ENCODE results near the gene FABP6. TPM values are rescaled to one million over a fixed set of nuclear protein-coding genes. Genes with fewer than 3 reads are reported as not detected.

FABP6 gene
- total and polyA plus RNA-seq, 5 donors, result 0.68 TPM; not detected in 4

DNA sequence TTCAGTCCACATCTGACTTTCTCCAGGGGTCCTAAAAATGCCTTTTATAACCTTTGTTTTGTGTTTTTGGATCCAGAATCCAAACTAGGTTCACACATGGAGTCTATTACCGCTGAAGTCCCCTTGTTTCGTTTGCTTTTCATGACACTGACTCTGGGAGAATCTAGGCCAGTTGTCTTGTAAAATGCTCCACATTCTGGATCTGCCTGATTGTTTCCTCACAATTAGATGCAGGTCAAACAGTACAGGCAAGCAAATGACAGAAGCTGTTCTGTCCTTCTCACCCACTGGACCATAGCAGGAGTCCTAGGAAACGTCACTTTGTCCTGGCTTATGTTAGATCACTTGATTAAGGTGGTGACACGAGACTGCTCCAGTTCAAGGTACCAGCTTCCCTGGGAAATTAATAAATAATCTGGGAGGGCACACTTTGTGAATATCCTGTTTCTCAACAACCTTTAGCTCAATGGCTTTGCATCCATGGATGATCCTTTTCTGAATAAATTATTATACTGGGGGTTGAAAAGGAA is 34.1 kb downstream of the FABP6 start:
- Histone ChIP-seq H3K27ac (ENCODE audit: low read length) (no peak overlapping the region), H3K27me3 (ENCODE audit: control insufficient read depth, insufficient read depth) (no peaks in the 10 kb centered on the region), H3K4me1 (ENCODE audit: control insufficient read depth, insufficient read depth, low read length) (peaks cover 12% of the 10 kb centered on the region), H3K9me3 (ENCODE audit: control insufficient read depth, low read length) (no peaks in the 10 kb centered on the region), H3K4me3 (ENCODE audit: low read length) (no peak overlapping the region)
- WGBS, result 71% methylated on average over 4 of the region's 4 CpGs
- DNase-seq (no peak), ATAC-seq (no peak)
- intact Hi-C loops (cut with DNase I), result no loop called here

DNA sequence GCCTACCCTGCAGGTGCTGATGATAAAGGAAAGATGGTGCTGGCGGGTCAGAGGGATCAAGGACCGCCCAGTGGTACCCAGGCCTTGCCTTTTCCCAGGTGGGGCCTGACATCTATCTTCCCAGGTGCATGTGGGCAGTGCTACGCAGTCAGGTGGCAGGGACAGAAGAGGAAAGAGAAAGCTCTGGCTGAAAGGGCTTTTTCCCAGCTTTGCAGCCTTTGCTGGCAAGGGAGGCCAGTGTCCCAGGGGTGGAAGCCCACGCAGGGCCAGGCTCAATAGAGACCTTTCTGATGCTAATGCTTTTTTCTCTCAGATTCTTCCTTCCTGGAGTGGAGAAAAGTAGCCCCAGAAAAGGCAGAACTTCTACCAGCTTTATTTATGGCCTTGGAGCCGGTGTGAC is 36.7 kb downstream of the FABP6 start:
- DNase-seq, result no peak
- H3K4me3 ChIP-seq (ENCODE audit: low read length), result no peak overlapping the region
- intact Hi-C loops (cut with DNase I), result no loop called here
- H3K4me1 ChIP-seq (ENCODE audit: control insufficient read depth, insufficient read depth, low read length), result peaks cover 20% of the 10 kb centered on the region
- 94% methylated on average over 5 of the region's 5 CpGs for WGBS
- H3K27me3 ChIP-seq (ENCODE audit: control insufficient read depth, insufficient read depth), result no peaks in the 10 kb centered on the region
- H3K27ac ChIP-seq (ENCODE audit: low read length), result no peak overlapping the region
- H3K9me3 ChIP-seq (ENCODE audit: control insufficient read depth, low read length), result no peaks in the 10 kb centered on the region
- ATAC-seq, result no peak

DNA sequence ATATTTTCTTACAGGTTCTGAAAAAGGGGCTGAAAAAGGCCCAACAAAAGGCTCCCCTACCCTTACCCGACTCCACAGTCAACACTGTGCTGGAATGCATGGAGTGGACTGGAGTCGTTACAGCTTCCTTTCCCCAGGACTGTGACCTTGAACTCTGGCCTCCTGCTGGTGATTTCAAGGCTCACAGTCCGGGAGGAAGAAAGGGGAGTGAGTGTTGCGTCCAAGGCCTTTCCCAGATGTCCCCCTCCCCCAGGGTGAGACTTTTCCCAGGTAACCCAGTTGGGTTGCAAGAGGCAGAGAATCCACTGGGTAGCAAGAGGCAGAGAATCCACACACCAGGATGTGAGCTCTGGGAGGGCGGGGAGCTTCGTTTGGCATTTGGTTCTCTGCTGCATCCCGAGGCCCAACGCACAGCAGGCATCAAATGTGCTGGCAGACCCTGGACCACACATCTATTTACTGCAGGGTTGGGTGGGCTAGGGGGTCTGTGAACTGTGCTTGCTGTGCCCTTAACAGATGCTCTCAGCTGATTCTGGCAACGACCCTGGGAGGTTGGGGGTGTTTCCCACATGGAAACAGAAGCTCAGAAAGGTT is 37.5 kb downstream of the FABP6 start:
- ATAC-seq (no peak), DNase-seq (no peak)
- WGBS, result 79% methylated on average over 9 of the region's 9 CpGs
- no peaks in the 10 kb centered on the region for H3K9me3 ChIP-seq (ENCODE audit: control insufficient read depth, low read length)
- H3K4me1 ChIP-seq (ENCODE audit: control insufficient read depth, insufficient read depth, low read length), result peaks cover 21% of the 10 kb centered on the region
- H3K27me3 ChIP-seq (ENCODE audit: control insufficient read depth, insufficient read depth), result no peaks in the 10 kb centered on the region
- intact Hi-C loops (cut with DNase I), result no loop called here
- H3K4me3 ChIP-seq (ENCODE audit: low read length), result no peak overlapping the region
- H3K27ac ChIP-seq (ENCODE audit: low read length), result no peak overlapping the region

- ATAC-seq, result no peak
- Histone ChIP-seq H3K4me1 (ENCODE audit: control insufficient read depth, insufficient read depth, low read length) (peaks cover 15% of the 10 kb centered on the region), H3K4me3 (ENCODE audit: low read length) (no peak overlapping the region), H3K27me3 (ENCODE audit: control insufficient read depth, insufficient read depth) (no peaks in the 10 kb centered on the region), H3K9me3 (ENCODE audit: control insufficient read depth, low read length) (no peaks in the 10 kb centered on the region), H3K27ac (ENCODE audit: low read length) (no peak overlapping the region)
- intact Hi-C loops (cut with DNase I), result no loop called here
- WGBS, result 93% methylated on average over 5 of the region's 5 CpGs
- DNase-seq, result no peak
Measured at GRCh38 chr5:160268121-160268520, 38.8 kb downstream of the FABP6 start.

GRCh38 chr5:160269017-160269416 is 39.7 kb downstream of the FABP6 start:
- no peak overlapping the region for H3K4me3 ChIP-seq (ENCODE audit: low read length)
- no peaks in the 10 kb centered on the region for H3K27me3 ChIP-seq (ENCODE audit: control insufficient read depth, insufficient read depth)
- peaks cover 15% of the 10 kb centered on the region for H3K4me1 ChIP-seq (ENCODE audit: control insufficient read depth, insufficient read depth, low read length)
- DNase-seq (peak; percentile 92 to 95 (median 94)), ATAC-seq (peak; percentile 95 to 96)
- intact Hi-C loops (cut with DNase I), result no loop called here
- peak overlapping the region; percentile 77 for H3K27ac ChIP-seq (ENCODE audit: low read length)
- no peaks in the 10 kb centered on the region for H3K9me3 ChIP-seq (ENCODE audit: control insufficient read depth, low read length)
- 11% methylated on average over 10 of the region's 10 CpGs for WGBS

- Histone ChIP-seq H3K9me3 (ENCODE audit: control insufficient read depth, low read length) (no peaks in the 10 kb centered on the region), H3K27ac (ENCODE audit: low read length) (peak overlapping the region; percentile 12), H3K4me1 (ENCODE audit: control insufficient read depth, insufficient read depth, low read length) (peaks cover 15% of the 10 kb centered on the region), H3K4me3 (ENCODE audit: low read length) (no peak overlapping the region), H3K27me3 (ENCODE audit: control insufficient read depth, insufficient read depth) (no peaks in the 10 kb centered on the region)
- ATAC-seq (no peak), DNase-seq (no peak)
- intact Hi-C loops (cut with DNase I), result no loop called here
- 53% methylated on average over 4 of the region's 4 CpGs for WGBS
Measured at GRCh38 chr5:160270704-160271103, 41.4 kb downstream of the FABP6 start.

DNA sequence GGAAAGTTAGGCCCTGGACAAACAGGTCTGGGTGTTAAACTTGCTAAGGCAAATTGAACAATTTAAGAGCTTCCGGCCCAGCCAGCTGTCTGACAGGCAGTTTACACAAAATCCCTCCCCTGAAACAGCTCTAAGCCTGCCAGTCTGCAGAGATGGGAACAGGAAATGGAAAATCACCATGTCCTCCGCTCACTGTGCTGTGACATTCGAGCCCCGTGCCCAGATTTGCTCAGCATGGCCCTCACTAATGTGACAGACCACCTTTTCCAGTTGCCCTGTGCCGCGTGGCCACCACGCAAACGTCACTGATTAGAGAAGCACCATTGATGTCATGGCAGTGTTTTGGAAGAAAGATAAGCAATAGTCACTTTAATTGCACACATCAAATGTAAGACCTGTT is 42.1 kb downstream of the FABP6 start:
- Histone ChIP-seq H3K27me3 (ENCODE audit: control insufficient read depth, insufficient read depth) (no peaks in the 10 kb centered on the region), H3K9me3 (ENCODE audit: control insufficient read depth, low read length) (no peaks in the 10 kb centered on the region), H3K27ac (ENCODE audit: low read length) (peak overlapping the region; percentile 22), H3K4me1 (ENCODE audit: control insufficient read depth, insufficient read depth, low read length) (peaks cover 15% of the 10 kb centered on the region), H3K4me3 (ENCODE audit: low read length) (no peak overlapping the region)
- peak in 1 of 3 donors; percentile 33 for DNase-seq
- intact Hi-C loops (cut with DNase I), result no loop called here
- WGBS, result 24% methylated on average over 8 of the region's 8 CpGs
- peak; percentile 16 to 52 for ATAC-seq

DNA sequence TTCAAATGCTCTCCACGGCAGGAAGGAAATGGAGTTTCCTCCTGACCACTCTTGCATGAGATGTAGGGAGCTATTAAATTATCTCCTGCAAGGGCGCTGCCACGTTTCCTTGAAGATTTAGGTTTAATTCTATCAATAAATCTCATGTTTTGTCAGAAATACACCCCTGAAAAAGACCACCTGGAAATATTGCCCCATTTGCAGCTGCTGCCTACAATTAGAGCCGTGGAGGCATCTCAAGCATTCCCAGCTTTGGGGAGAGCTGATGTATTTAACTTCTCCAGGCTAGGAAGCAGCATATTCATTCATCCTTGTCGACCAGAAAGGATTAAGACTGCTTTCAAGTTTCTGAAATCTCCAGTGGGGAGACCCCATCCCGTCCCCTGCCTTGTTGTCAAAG is 42.5 kb downstream of the FABP6 start:
- DNase-seq, result no peak
- Histone ChIP-seq H3K27me3 (ENCODE audit: control insufficient read depth, insufficient read depth) (no peaks in the 10 kb centered on the region), H3K4me3 (ENCODE audit: low read length) (no peak overlapping the region), H3K4me1 (ENCODE audit: control insufficient read depth, insufficient read depth, low read length) (peaks cover 15% of the 10 kb centered on the region), H3K27ac (ENCODE audit: low read length) (no peak overlapping the region), H3K9me3 (ENCODE audit: control insufficient read depth, low read length) (no peaks in the 10 kb centered on the region)
- 53% methylated on average over 6 of the region's 6 CpGs for WGBS
- no peak for ATAC-seq
- intact Hi-C loops (cut with DNase I), result no loop called here

GRCh38 chr5:160272264-160272663 is 43.0 kb downstream of the FABP6 start:
- no peaks in the 10 kb centered on the region for H3K27me3 ChIP-seq (ENCODE audit: control insufficient read depth, insufficient read depth)
- no peak overlapping the region for H3K4me3 ChIP-seq (ENCODE audit: low read length)
- H3K4me1 ChIP-seq (ENCODE audit: control insufficient read depth, insufficient read depth, low read length), result peaks cover 15% of the 10 kb centered on the region
- no peak overlapping the region for H3K27ac ChIP-seq (ENCODE audit: low read length)
- H3K9me3 ChIP-seq (ENCODE audit: control insufficient read depth, low read length), result no peaks in the 10 kb centered on the region
- intact Hi-C loops (cut with DNase I), result no loop called here
- no peak for ATAC-seq
- no peak for DNase-seq
- WGBS, result 73% methylated on average over 3 of the region's 3 CpGs

- intact Hi-C loops (cut with DNase I), result no loop called here
- no peak for ATAC-seq
Measured at GRCh38 chr5:160272889-160273288, 43.6 kb downstream of the FABP6 start.

GRCh38 chr5:160274483-160274931 is 45.2 kb downstream of the FABP6 start:
- 70% methylated on average over 5 of the region's 5 CpGs for WGBS
- Histone ChIP-seq H3K9me3 (ENCODE audit: control insufficient read depth, low read length) (no peaks in the 10 kb centered on the region), H3K27ac (ENCODE audit: low read length) (no peak overlapping the region), H3K4me1 (ENCODE audit: control insufficient read depth, insufficient read depth, low read length) (peaks cover 6% of the 10 kb centered on the region), H3K4me3 (ENCODE audit: low read length) (no peak overlapping the region), H3K27me3 (ENCODE audit: control insufficient read depth, insufficient read depth) (no peaks in the 10 kb centered on the region)
- intact Hi-C loops (cut with DNase I), result no loop called here
- ATAC-seq, result no peak
- DNase-seq, result no peak

More at GRCh38 chr5:160272889-160273288, 43.6 kb downstream of the FABP6 start:
- H3K4me3 ChIP-seq (ENCODE audit: low read length), result no peak overlapping the region
- no peaks in the 10 kb centered on the region for H3K9me3 ChIP-seq (ENCODE audit: control insufficient read depth, low read length)
- peaks cover 15% of the 10 kb centered on the region for H3K4me1 ChIP-seq (ENCODE audit: control insufficient read depth, insufficient read depth, low read length)
- 97% methylated on average over 2 of the region's 2 CpGs for WGBS
- no peaks in the 10 kb centered on the region for H3K27me3 ChIP-seq (ENCODE audit: control insufficient read depth, insufficient read depth)
- H3K27ac ChIP-seq (ENCODE audit: low read length), result no peak overlapping the region
- DNase-seq, result no peak

DNA sequence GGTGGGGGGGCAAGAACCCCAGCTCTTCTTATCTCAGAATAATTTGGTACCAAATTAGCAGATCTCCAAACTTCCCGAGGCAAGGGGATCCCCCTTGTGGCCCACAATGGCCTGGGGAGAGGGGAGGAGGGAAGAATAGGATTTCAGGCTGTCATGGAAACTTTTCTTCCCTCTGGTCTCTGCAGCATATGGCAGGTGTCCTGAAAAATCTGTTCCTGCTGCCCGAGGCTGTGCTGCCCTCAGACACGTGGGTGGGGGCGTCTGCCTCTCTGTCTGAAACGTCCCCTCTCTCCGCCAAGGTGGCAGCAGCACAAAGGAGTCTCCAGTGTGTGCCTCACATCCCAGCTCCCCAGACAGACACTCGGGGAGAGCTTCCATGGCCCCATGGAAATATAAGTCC is 49.0 kb downstream of the FABP6 start:
- intact Hi-C loops (cut with DNase I), result no loop called here
- DNase-seq (no peak), ATAC-seq (no peak)
- H3K27me3 ChIP-seq (ENCODE audit: control insufficient read depth, insufficient read depth), result no peaks in the 10 kb centered on the region
- no peak overlapping the region for H3K27ac ChIP-seq (ENCODE audit: low read length)
- 68% methylated on average over 7 of the region's 7 CpGs for WGBS
- H3K4me3 ChIP-seq (ENCODE audit: low read length), result no peak overlapping the region
- no peaks in the 10 kb centered on the region for H3K9me3 ChIP-seq (ENCODE audit: control insufficient read depth, low read length)
- no peaks in the 10 kb centered on the region for H3K4me1 ChIP-seq (ENCODE audit: control insufficient read depth, insufficient read depth, low read length)

All from right cardiac atrium (tissue), 5 donors.